ENCODE results near the gene MBTPS2.

GRCh38 chrX:21863241-21863640, 23.8 kb downstream of the MBTPS2 start:
- TF ChIP-seq POLR2A (IDR thresholded peaks at IDR 0.05; ENCODE audit: low read length) (no peak), GATA1 (IDR thresholded peaks at IDR 0.05; ENCODE audit: low read depth, low read length) (no peak)
